OCI-LY7 (cell line): ENCODE results near the gene ANKRD17. TPM values are rescaled to one million over a fixed set of nuclear protein-coding genes. Genes with fewer than 3 reads are reported as not detected.
A peak's percentile ranks its signal among the peaks of the same experiment; 100 is the strongest.

ENCODE experiments used
- BruUV-seq: library from RNA; stranded (reverse); fragments of 400-500 nt; replicated peaks from 2 replicates; lab custom pipeline; 2021; lab: Mats Ljungman, UMichigan
- CTCF ChIA-PET: fragments of 300-600 bp; sonication (Branson Sonifier 250); formaldehyde crosslinking; loops from one replicate; lab custom pipeline; 2022; ENCODE audit warnings: antibody characterized with exemption; ENCODE audit not compliant: unreplicated experiment; lab: Charles Lee
- POLR2A ChIA-PET: fragments of 300-600 bp; sonication (Branson Sonifier 250); formaldehyde crosslinking; loops from one replicate; lab custom pipeline; 2022; ENCODE audit warnings: antibody characterized with exemption; lab: Charles Lee
- DNase-seq: peaks from one replicate; pipeline ENCODE4 v3.0.0-alpha.2; 2015; ENCODE audit warnings: low spot score
- H2AFZ ChIP-seq: fragments of 200-600 bp; sonication (generic), shearing (Covaris generic); 2 replicates; pipeline ENCODE4 v1.6.1; 2014; ENCODE audit warnings: mild to moderate bottlenecking, antibody characterized with exemption, low read length, moderate library complexity
- H3K27ac ChIP-seq: fragments of 200-600 bp; sonication (generic); 2 replicates; pipeline ENCODE4 v1.5.1; 2014; ENCODE audit warnings: mixed run types, low read depth, mild to moderate bottlenecking, moderate library complexity, low read length, inconsistent platforms; ENCODE audit not compliant: poor library complexity, severe bottlenecking
- H3K36me3 ChIP-seq: fragments of 200-600 bp; sonication (generic); 2 replicates; pipeline ENCODE4 v1.6.1; 2014; ENCODE audit warnings: mild to moderate bottlenecking, antibody characterized with exemption, low read length, moderate library complexity, mixed read lengths; ENCODE audit not compliant: insufficient read depth
- H3K4me1 ChIP-seq: fragments of 200-600 bp; sonication (generic); 2 replicates; pipeline ENCODE4 v1.5.1; 2014; ENCODE audit warnings: mild to moderate bottlenecking, low read length; ENCODE audit not compliant: insufficient read depth, poor library complexity, severe bottlenecking
- H3K4me2 ChIP-seq: fragments of 200-600 bp; sonication (generic); 2 replicates; pipeline ENCODE4 v1.6.1; 2014; ENCODE audit warnings: mild to moderate bottlenecking, low read length
- H3K4me3 ChIP-seq: fragments of 200-600 bp; sonication (generic); 2 replicates; pipeline ENCODE4 v1.5.1; 2014; ENCODE audit warnings: mild to moderate bottlenecking, low read depth, low read length; ENCODE audit not compliant: poor library complexity, severe bottlenecking
- H3K79me2 ChIP-seq: fragments of 200-600 bp; sonication (generic); 2 replicates; pipeline ENCODE4 v1.6.1; 2016; ENCODE audit warnings: low read depth, mild to moderate bottlenecking, low read length, moderate library complexity, mixed read lengths; ENCODE audit not compliant: insufficient read depth
- H3K9me2 ChIP-seq: fragments of 200-600 bp; sonication (generic); 2 replicates; pipeline ENCODE4 v1.6.1; 2016; ENCODE audit warnings: mild to moderate bottlenecking, low read length, mixed read lengths; ENCODE audit not compliant: insufficient read depth
- H3K9me3 ChIP-seq: fragments of 200-600 bp; sonication (generic); 2 replicates; pipeline ENCODE4 v1.6.1; 2014; ENCODE audit warnings: mild to moderate bottlenecking, mixed run types, low read length, mixed read lengths
- H4K20me1 ChIP-seq: fragments of 200-600 bp; sonication (generic); 2 replicates; pipeline ENCODE4 v1.6.1; 2014; ENCODE audit warnings: mild to moderate bottlenecking, antibody characterized with exemption, low read length, moderate library complexity, mixed read lengths; ENCODE audit not compliant: insufficient read depth
- CTCF ChIP-seq: fragments of 200-600 bp; sonication (generic); conservative IDR thresholded peaks from 2 replicates; pipeline ENCODE4 v1.5.1; 2014; ENCODE audit warnings: mild to moderate bottlenecking, antibody characterized with exemption, low read length, moderate library complexity, mixed read lengths
- EZH2phosphoT487 ChIP-seq: fragments of 200-600 bp; sonication (generic); IDR thresholded peaks from 2 replicates; pipeline ENCODE4 v1.6.1; 2018; ENCODE audit warnings: low read depth, borderline replicate concordance, mild to moderate bottlenecking, mixed run types, antibody characterized with exemption, low read length, moderate library complexity, mixed read lengths
- intact Hi-C: fragments of 100-400 bp; cut with micrococcal nuclease; formaldehyde crosslinking; loops from one replicate; pipeline ENCODE4 v1.10.0; 2022; ENCODE audit not compliant: unreplicated experiment
- total RNA-seq, 2 experiments: library from RNA; depleted of rRNA in 1 of 2; stranded (reverse); fragments of >200 nt in 1 of 2; shearing (Covaris generic) in 1 of 2; gene quantifications; 2 replicates each; pipeline ENCODE4 v1.2.3, GENCODE V29; 2014 to 2022

ANKRD17 gene
- total RNA-seq, 2 experiments from 2014 or later, result 39.4 to 77.4 TPM

GRCh38 chr4:73090738-73091137, 167.9 kb downstream of the ANKRD17 start:
- CTCF ChIA-PET, result no interaction called here
- peaks cover 42% of the 10 kb centered on the region; the same call in 1 of the 2 replicates for H3K79me2 ChIP-seq
- no TSS peak for BruUV-seq
- intact Hi-C loops, result no loop called here
- H3K9me3 ChIP-seq, result no peaks in the 10 kb centered on the region
- peaks cover 20% of the 10 kb centered on the region for H3K4me1 ChIP-seq
- H3K4me3 ChIP-seq, result no peak overlapping the region
- H4K20me1 ChIP-seq, result no peaks in the 10 kb centered on the region
- H3K27ac ChIP-seq, result no peak overlapping the region
- H3K9me2 ChIP-seq, result no peaks in the 10 kb centered on the region
- TF ChIP-seq EZH2phosphoT487 (no peak), CTCF (no peak)
- no peak overlapping the region for H2AFZ ChIP-seq
- no peak for DNase-seq
- H3K36me3 ChIP-seq, result peaks cover 91% of the 10 kb centered on the region
- POLR2A ChIA-PET, result interaction anchor here (0.6 to 2.5 kb wide), 5 partner anchors 11 to 182 kb away, joined by 3 to 13 read pairs (median 5); no protein-coding TSS in a partner anchor
- H3K4me2 ChIP-seq, result no peak overlapping the region

- TF ChIP-seq CTCF (no peak), EZH2phosphoT487 (no peak)
- H3K36me3 ChIP-seq, result peaks cover 92% of the 10 kb centered on the region
- H2AFZ ChIP-seq, result no peak overlapping the region
- H3K4me3 ChIP-seq, result no peak overlapping the region
- CTCF ChIA-PET, result no interaction called here
- DNase-seq, result no peak
- intact Hi-C loops, result loop anchor here (5.0 kb wide), 1 partner anchor 139 kb away; no protein-coding TSS in a partner anchor
- H3K4me2 ChIP-seq, result no peak overlapping the region
- H3K9me2 ChIP-seq, result no peaks in the 10 kb centered on the region
- peaks cover 59% of the 10 kb centered on the region for H3K79me2 ChIP-seq
- H3K4me1 ChIP-seq, result peaks cover 22% of the 10 kb centered on the region
- no peaks in the 10 kb centered on the region for H4K20me1 ChIP-seq
- POLR2A ChIA-PET, result no interaction called here
- H3K9me3 ChIP-seq, result no peaks in the 10 kb centered on the region
- no peak overlapping the region for H3K27ac ChIP-seq
- BruUV-seq, result no TSS peak
These were observed 170.7 kb downstream of the ANKRD17 start for GRCh38 chr4:73087871-73088270.

- no TSS peak for BruUV-seq
- DNase-seq, result peak; percentile 10
- peaks cover 22% of the 10 kb centered on the region for H3K4me1 ChIP-seq
- H3K4me3 ChIP-seq, result no peak overlapping the region
- H3K27ac ChIP-seq, result peak overlapping the region; percentile 48
- TF ChIP-seq EZH2phosphoT487 (no peak), CTCF (no peak)
- H3K9me2 ChIP-seq, result no peaks in the 10 kb centered on the region
- ChIA-PET CTCF (interaction anchor here (1.1 kb wide), 1 partner anchor 15 kb away, joined by 3 read pairs; no protein-coding TSS in a partner anchor), POLR2A (interaction anchor here (0.8 to 1.5 kb wide), 2 partner anchors 16 to 28 kb away, joined by 3 to 4 read pairs; no protein-coding TSS in a partner anchor)
- H3K79me2 ChIP-seq, result peaks cover 73% of the 10 kb centered on the region
- H2AFZ ChIP-seq, result no peak overlapping the region
- H4K20me1 ChIP-seq, result no peaks in the 10 kb centered on the region
- no peaks in the 10 kb centered on the region for H3K9me3 ChIP-seq
- intact Hi-C loops, result loop anchor here (5.0 kb wide), 1 partner anchor 141 kb away; no protein-coding TSS in a partner anchor
- H3K4me2 ChIP-seq, result peak overlapping the region; percentile 47
- H3K36me3 ChIP-seq, result peaks cover 92% of the 10 kb centered on the region
These were observed 172.3 kb downstream of the ANKRD17 start for GRCh38 chr4:73086095-73086868.
